Pancreas (tissue), 10 donors: Measurements from ENCODE around the gene CDK13. TPM values are rescaled to one million over a fixed set of nuclear protein-coding genes. Genes with fewer than 3 reads are reported as not detected.

Experiments used
- ATAC-seq, 4 donors: fragments of 200-7000 bp; cut with Tn5 transposase; one replicate each; pipeline versions ENCODE4 v1.8.0 to v1.9.1; 2020; ENCODE audit warnings: mild to moderate bottlenecking in 4 of 4, moderate library complexity in 4 of 4
- DNase-seq, 6 donors: peaks; one replicate each; pipeline ENCODE4 v3.0.0-alpha.2; 2020
- FAIRE-seq: peaks from 2 replicates; lab custom pipeline; 2012; peaks lifted over from hg19 to GRCh38; lab: Jason Lieb, UNC
- H3K27ac ChIP-seq, 4 donors: fragments of 200-600 bp; sonication (generic); 1 replicate in 3 of 4; 2 replicates in 1 of 4; pipeline versions ENCODE4 v1.5.0 to v1.8.0; 2020
- H3K27me3 ChIP-seq, 4 donors: fragments of 200-600 bp; one replicate each; pipeline ENCODE4 v1.8.0; 2021
- H3K36me3 ChIP-seq, 3 donors: fragments of 200-600 bp; sonication (generic) in 1 of 3; one replicate each; pipeline versions ENCODE4 v1.5.0 to v1.8.0; 2020 to 2021
- H3K4me1 ChIP-seq, 3 donors: fragments of 200-600 bp; one replicate each; pipeline ENCODE4 v1.8.0; 2021
- H3K4me3 ChIP-seq, 4 donors: fragments of 200-600 bp; sonication (generic) in 2 of 4; one replicate each; pipeline versions ENCODE4 v1.5.0 to v1.8.0; 2020 to 2021
- H3K9me3 ChIP-seq, 4 donors: fragments of 200-600 bp; one replicate each; pipeline ENCODE4 v1.8.0; 2021
- WGBS, 2 donors: extraction: QIAGEN DNeasy Blood & Tissue Kit; methylation state at CpG; one replicate each; pipeline ENCODE4 v1.1.7; 2013; 5-methylcytosine and 5-hydroxymethylcytosine counted together
- intact Hi-C, 3 donors: fragments of 100-400 bp; cut with DNase I; formaldehyde crosslinking; loops; one replicate each; pipeline versions ENCODE4 v1.11.1 to v1.14.2; 2022
- polyA plus RNA-seq, 2 donors: library from polyadenylated mRNA; stranded (reverse); fragments of 200-250 nt; gene quantifications; one replicate each; pipeline ENCODE4 v1.2.3, GENCODE V29; 2013
- total RNA-seq, 6 donors: library from RNA; stranded (reverse); fragmentation: NEBNext Ultra II Directional in 4 of 6; extraction: Animal tissue kit (Norgen Biotek cat#: 25700) in 4 of 6; gene quantifications; one replicate each; pipeline versions ENCODE4 v1.2.1 to v1.2.4, GENCODE V29; 2021 to 2023
- TF ChIP-seq, protein P1 (sequence below), 4 donors: fragments of 200-600 bp; sonication (generic) in 3 of 4; IDR thresholded peaks; one replicate each; pipeline versions ENCODE4 v1.5.0 to v1.8.0; 2021; ENCODE audit warnings: antibody characterized with exemption in 4 of 4
- donor health status: healthy with polysubstance abuse.
- donor health status: DM: no; HTN: no; CAD: no; lungs with moderate emphysema.
- donor health status: DM: no; HTN: no; CAD: no.
- donor health status: control.
- donor health status: control.
- donor health status: Bipolar disorder and iron deficiency.
- donor health status: DM: yes; HTN: yes; CAD: no.
- donor health status: DM: no; HTN: no; CAD: no.
- donor health status: DM: no; HTN: no; CAD: no.
- donor health status: DM: yes; HTN: yes; CAD: no.

Gene CDK13
- total and polyA plus RNA-seq, 8 donors = 13.2 to 34.7 (median 22.0) TPM

DNA sequence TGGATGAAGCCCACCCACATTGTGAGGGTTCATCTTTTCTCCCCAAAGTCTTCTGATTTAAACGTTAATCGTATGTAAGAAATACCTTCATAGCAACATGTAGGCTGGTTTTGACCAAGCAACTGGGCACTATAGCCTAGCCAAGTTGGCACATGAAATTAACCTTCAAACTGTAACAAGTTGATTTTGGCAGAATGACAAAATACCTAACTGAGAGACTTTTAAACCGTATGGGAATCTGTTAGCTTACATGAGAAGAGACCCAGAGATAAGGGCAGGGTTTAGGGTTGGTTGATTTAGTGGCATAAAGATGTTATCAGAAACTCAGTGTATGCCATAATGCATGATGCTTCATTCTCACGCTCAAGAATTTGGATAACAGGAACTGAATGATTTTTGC, 69.5 kb downstream of the CDK13 start:
- TF ChIP-seq, protein P1, sequence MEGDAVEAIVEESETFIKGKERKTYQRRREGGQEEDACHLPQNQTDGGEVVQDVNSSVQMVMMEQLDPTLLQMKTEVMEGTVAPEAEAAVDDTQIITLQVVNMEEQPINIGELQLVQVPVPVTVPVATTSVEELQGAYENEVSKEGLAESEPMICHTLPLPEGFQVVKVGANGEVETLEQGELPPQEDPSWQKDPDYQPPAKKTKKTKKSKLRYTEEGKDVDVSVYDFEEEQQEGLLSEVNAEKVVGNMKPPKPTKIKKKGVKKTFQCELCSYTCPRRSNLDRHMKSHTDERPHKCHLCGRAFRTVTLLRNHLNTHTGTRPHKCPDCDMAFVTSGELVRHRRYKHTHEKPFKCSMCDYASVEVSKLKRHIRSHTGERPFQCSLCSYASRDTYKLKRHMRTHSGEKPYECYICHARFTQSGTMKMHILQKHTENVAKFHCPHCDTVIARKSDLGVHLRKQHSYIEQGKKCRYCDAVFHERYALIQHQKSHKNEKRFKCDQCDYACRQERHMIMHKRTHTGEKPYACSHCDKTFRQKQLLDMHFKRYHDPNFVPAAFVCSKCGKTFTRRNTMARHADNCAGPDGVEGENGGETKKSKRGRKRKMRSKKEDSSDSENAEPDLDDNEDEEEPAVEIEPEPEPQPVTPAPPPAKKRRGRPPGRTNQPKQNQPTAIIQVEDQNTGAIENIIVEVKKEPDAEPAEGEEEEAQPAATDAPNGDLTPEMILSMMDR (IDR thresholded peaks at IDR 0.05) = no peak
- no peaks in the 10 kb centered on the region for H3K36me3 ChIP-seq
- H3K4me3 ChIP-seq = no peak overlapping the region
- intact Hi-C loops = no loop called here
- H3K9me3 ChIP-seq = no peaks in the 10 kb centered on the region
- 56 to 59% methylated on average over 4 of the region's 4 CpGs for WGBS, 2 donors
- peak in 3 of 4 donors; percentile 50 to 76 (median 63) for ATAC-seq
- no peak for FAIRE-seq
- H3K27ac ChIP-seq = no peak overlapping the region
- peaks cover 5 to 27% (median 12%) of the 10 kb centered on the region in 3 donors for H3K4me1 ChIP-seq
- H3K27me3 ChIP-seq = no peaks in the 10 kb centered on the region
- DNase-seq = no peak

- 91 to 93% methylated on average over 5 of the region's 5 CpGs for WGBS, 2 donors
- TF ChIP-seq, protein P1 (IDR thresholded peaks at IDR 0.05) = no peak
- no peak for FAIRE-seq
- Histone ChIP-seq H3K27me3 (no peaks in the 10 kb centered on the region), H3K36me3 (no peaks in the 10 kb centered on the region), H3K27ac (no peak overlapping the region), H3K4me1 (peaks cover 0 to 8% (median 0%) of the 10 kb centered on the region in 3 donors), H3K9me3 (no peaks in the 10 kb centered on the region), H3K4me3 (no peak overlapping the region)
- intact Hi-C loops = no loop called here
- DNase-seq = no peak
- ATAC-seq = no peak
Measured at GRCh38 chr7:40024048-40024447, 74.0 kb downstream of the CDK13 start.

DNA sequence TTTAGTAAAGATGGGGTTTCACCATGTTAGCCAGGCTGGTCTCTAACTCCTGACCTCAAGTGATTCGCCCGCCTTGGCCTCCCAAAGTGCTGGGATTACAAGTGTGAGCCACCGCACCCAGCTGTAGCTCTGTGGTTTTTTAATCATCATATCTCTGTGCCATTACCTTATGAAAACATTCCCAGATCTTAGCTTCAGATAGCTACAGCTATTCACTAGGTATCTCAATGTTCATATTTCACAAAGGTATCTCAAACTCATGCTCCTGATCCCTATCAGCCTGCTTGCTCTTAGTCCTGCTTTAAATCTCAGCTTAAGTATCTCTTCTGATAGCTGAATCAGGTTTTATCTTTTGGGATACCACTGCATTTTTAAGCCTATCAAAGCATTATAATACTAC, 74.8 kb downstream of the CDK13 start:
- Histone ChIP-seq H3K27ac (no peak overlapping the region), H3K4me1 (no peaks in the 10 kb centered on the region), H3K9me3 (no peaks in the 10 kb centered on the region), H3K27me3 (no peaks in the 10 kb centered on the region), H3K36me3 (no peaks in the 10 kb centered on the region), H3K4me3 (no peak overlapping the region)
- ATAC-seq (no peak), DNase-seq (no peak), FAIRE-seq (no peak)
- intact Hi-C loops = no loop called here
- 94 to 97% methylated on average over 3 of the region's 3 CpGs for WGBS, 2 donors
- TF ChIP-seq, protein P1 (IDR thresholded peaks at IDR 0.05) = no peak

DNA sequence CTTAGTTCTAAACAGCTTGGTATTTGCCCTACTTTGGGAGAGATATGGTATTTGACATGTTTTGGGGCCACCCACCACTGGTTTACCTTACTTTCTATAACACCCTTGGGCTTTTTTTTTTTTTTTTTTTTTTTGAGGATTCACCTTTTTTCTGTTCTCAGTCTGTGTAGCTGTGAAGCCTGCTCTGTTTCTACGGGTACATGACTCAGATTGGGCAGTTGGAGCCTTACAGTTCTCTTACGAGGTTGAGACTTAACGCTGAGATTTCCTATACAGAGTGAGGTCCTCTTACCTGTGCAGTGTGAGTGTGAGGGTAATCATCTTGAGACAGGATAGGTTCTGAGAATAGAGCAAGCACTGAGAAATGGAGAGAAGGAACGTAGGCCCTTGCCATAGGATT, 77.5 kb downstream of the CDK13 start:
- Histone ChIP-seq H3K4me1 (no peaks in the 10 kb centered on the region), H3K4me3 (no peak overlapping the region), H3K27ac (no peak overlapping the region), H3K36me3 (no peaks in the 10 kb centered on the region), H3K9me3 (no peaks in the 10 kb centered on the region), H3K27me3 (no peaks in the 10 kb centered on the region)
- ATAC-seq (no peak), FAIRE-seq (no peak), DNase-seq (no peak)
- intact Hi-C loops = no loop called here
- TF ChIP-seq, protein P1 (IDR thresholded peaks at IDR 0.05) = no peak
- 94 to 96% methylated on average over 4 of the region's 4 CpGs for WGBS, 2 donors

GRCh38 chr7:40033826-40034225, 83.8 kb downstream of the CDK13 start:
- Histone ChIP-seq H3K4me3 (no peak overlapping the region), H3K9me3 (no peaks in the 10 kb centered on the region), H3K27me3 (no peaks in the 10 kb centered on the region), H3K36me3 (no peaks in the 10 kb centered on the region), H3K27ac (no peak overlapping the region), H3K4me1 (no peaks in the 10 kb centered on the region)
- TF ChIP-seq, protein P1 (IDR thresholded peaks at IDR 0.05) = no peak
- FAIRE-seq = no peak
- intact Hi-C loops = no loop called here
- no peak for DNase-seq
- 68 to 83% methylated on average over 1 of the region's 1 CpG for WGBS, 2 donors
- no peak for ATAC-seq
